Effector memory CD4-positive, alpha-beta T cell (primary cell): Measurements from ENCODE around the gene JADE2.

Experiments used
- DNase-seq, 3 donors: peaks; one replicate each; pipeline ENCODE4 v3.0.0-alpha.2; 2020
- H3K27ac ChIP-seq: 2 replicates; pipeline ENCODE4 v1.7.0; 2013; ENCODE audit warnings: mild to moderate bottlenecking, low read length, moderate library complexity; ENCODE audit not compliant: insufficient read depth, poor library complexity, severe bottlenecking
- H3K27me3 ChIP-seq: replicated peaks from 2 replicates; pipeline ENCODE4 v1.7.0; 2013; ENCODE audit warnings: mild to moderate bottlenecking, low read length; ENCODE audit not compliant: insufficient read depth, control insufficient read depth, poor library complexity, severe bottlenecking
- H3K36me3 ChIP-seq: 2 replicates; pipeline ENCODE4 v1.7.0; 2013; ENCODE audit warnings: mild to moderate bottlenecking, low read length, moderate library complexity; ENCODE audit not compliant: control insufficient read depth, insufficient read depth
- H3K4me1 ChIP-seq: 2 replicates; pipeline ENCODE4 v1.7.0; 2013; ENCODE audit warnings: low read length, mild to moderate bottlenecking; ENCODE audit not compliant: control insufficient read depth, insufficient read depth, poor library complexity, severe bottlenecking
- H3K4me3 ChIP-seq: 2 replicates; pipeline ENCODE4 v1.7.0; 2013; ENCODE audit warnings: low read length, low read depth, mild to moderate bottlenecking; ENCODE audit not compliant: insufficient read depth, poor library complexity, severe bottlenecking
- H3K9me3 ChIP-seq: 2 replicates; pipeline ENCODE4 v1.7.0; 2013; ENCODE audit warnings: mild to moderate bottlenecking, low read length, moderate library complexity; ENCODE audit not compliant: control insufficient read depth

Gene JADE2

GRCh38 chr5:134521841-134522240, 3.6 kb upstream of the JADE2 start:
- H3K27me3 ChIP-seq: no peaks in the 10 kb centered on the region

GRCh38 chr5:134523543-134524271, 1.8 kb upstream of the JADE2 start:
- Histone ChIP-seq H3K4me3 (peak overlapping the region; percentile 87), H3K4me1 (peaks cover 20% of the 10 kb centered on the region), H3K27ac (peak overlapping the region; percentile 98), H3K9me3 (no peaks in the 10 kb centered on the region), H3K27me3 (no peaks in the 10 kb centered on the region), H3K36me3 (no peaks in the 10 kb centered on the region)
- no peak for DNase-seq

More at GRCh38 chr5:134521841-134522240, 3.6 kb upstream of the JADE2 start:
- Histone ChIP-seq H3K27ac (no peak overlapping the region), H3K4me1 (peaks cover 9% of the 10 kb centered on the region), H3K4me3 (no peak overlapping the region), H3K36me3 (no peaks in the 10 kb centered on the region), H3K9me3 (no peaks in the 10 kb centered on the region)
- no peak for DNase-seq

GRCh38 chr5:134524272-134524825, 1.1 kb upstream of the JADE2 start:
- H3K4me1 ChIP-seq: peaks cover 26% of the 10 kb centered on the region
- peak overlapping the region; percentile 98 for H3K27ac ChIP-seq
- H3K9me3 ChIP-seq: no peaks in the 10 kb centered on the region
- DNase-seq: peak; percentile 38 to 56 (median 52)
- H3K4me3 ChIP-seq: peak overlapping the region; percentile 87
- H3K36me3 ChIP-seq: no peaks in the 10 kb centered on the region
- H3K27me3 ChIP-seq: no peaks in the 10 kb centered on the region

- Histone ChIP-seq H3K9me3 (no peaks in the 10 kb centered on the region), H3K4me1 (peaks cover 41% of the 10 kb centered on the region)
These were observed 413 bp downstream of the JADE2 start for GRCh38 chr5:134525683-134526482.

DNA sequence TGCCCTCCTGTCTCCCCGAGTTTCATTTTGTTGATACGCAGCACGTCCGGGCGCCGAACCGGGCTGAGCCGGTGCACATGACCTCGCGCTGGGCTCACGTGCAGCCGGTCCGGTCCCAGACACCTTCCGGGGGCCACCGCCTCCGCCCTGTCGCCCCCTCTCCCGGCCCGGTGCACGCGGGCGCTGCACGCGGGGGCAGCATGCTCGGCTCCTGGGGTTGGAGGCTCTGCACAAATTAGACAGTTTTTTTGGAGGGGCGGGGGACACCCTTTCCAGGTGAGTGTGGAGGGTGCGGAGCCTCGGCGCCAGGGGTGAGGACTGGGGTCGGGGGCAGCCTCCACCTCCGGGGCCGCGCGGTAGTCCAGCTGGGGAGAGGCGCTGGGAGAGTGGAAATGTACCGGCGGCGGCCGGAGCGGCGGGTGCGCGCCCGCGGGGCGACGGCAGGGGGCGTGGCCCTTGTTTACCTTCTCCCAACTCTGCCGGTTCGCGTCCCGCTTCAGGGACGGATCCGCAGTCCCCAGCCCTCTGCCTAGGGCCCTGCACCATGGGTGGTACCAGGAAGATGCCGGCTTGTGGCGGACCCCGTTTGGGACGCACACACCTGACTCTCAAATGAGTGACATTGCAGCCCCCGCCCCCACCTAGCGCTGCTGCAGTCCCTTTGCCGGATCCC, 1.1 kb downstream of the JADE2 start:
- H3K27me3 ChIP-seq: no peaks in the 10 kb centered on the region
- H3K4me1 ChIP-seq: peaks cover 42% of the 10 kb centered on the region
- H3K27ac ChIP-seq: peak overlapping the region; percentile 98
- H3K36me3 ChIP-seq: no peaks in the 10 kb centered on the region
- DNase-seq: peak; percentile 34 to 41 (median 37)
- no peaks in the 10 kb centered on the region for H3K9me3 ChIP-seq
- peak overlapping the region; percentile 87 for H3K4me3 ChIP-seq

More at GRCh38 chr5:134525683-134526482, 413 bp downstream of the JADE2 start:
- Histone ChIP-seq H3K27me3 (no peaks in the 10 kb centered on the region), H3K27ac (peak overlapping the region; percentile 98), H3K36me3 (no peaks in the 10 kb centered on the region), H3K4me3 (peak overlapping the region; percentile 87)
- peak; percentile 44 to 52 (median 47) for DNase-seq

- H3K4me3 ChIP-seq: peak overlapping the region; percentile 87
- H3K36me3 ChIP-seq: peaks cover 3% of the 10 kb centered on the region
- H3K4me1 ChIP-seq: peaks cover 48% of the 10 kb centered on the region
- H3K9me3 ChIP-seq: no peaks in the 10 kb centered on the region
- peak; percentile 50 to 64 (median 53) for DNase-seq
- H3K27ac ChIP-seq: peak overlapping the region; percentile 98
- no peaks in the 10 kb centered on the region for H3K27me3 ChIP-seq
These were observed 1.9 kb downstream of the JADE2 start for GRCh38 chr5:134527156-134527960.

GRCh38 chr5:134527961-134528424, 2.5 kb downstream of the JADE2 start:
- Histone ChIP-seq H3K27me3 (no peaks in the 10 kb centered on the region), H3K4me1 (peaks cover 50% of the 10 kb centered on the region), H3K36me3 (peaks cover 4% of the 10 kb centered on the region), H3K9me3 (no peaks in the 10 kb centered on the region), H3K27ac (peak overlapping the region; percentile 98), H3K4me3 (peak overlapping the region; percentile 87)
- DNase-seq: no peak

GRCh38 chr5:134528556-134528955, 3.1 kb downstream of the JADE2 start:
- no peak overlapping the region for H3K4me3 ChIP-seq
- no peaks in the 10 kb centered on the region for H3K9me3 ChIP-seq
- DNase-seq: no peak
- peaks cover 4% of the 10 kb centered on the region for H3K36me3 ChIP-seq
- H3K4me1 ChIP-seq: peaks cover 55% of the 10 kb centered on the region
- peak overlapping the region; percentile 98 for H3K27ac ChIP-seq
- no peaks in the 10 kb centered on the region for H3K27me3 ChIP-seq

DNA sequence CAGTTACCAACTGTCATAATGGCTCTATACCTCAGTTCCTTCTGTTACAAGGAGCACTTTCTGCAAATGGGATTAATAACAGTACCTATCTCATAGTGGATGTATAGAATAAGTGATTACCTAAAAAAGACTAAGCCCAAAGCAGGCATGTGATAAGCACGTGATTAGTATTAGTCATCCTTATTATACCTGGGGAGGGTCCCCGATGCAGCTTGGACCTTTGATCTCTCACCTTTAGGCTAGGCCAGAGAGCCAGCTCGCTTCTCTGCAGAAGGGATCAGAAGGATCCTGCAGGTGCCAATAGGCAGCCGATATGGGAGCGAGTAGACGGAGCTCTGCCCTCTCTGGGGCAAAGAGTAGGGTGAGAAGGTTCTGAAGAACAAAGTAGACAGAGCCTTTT, 4.0 kb downstream of the JADE2 start:
- Histone ChIP-seq H3K9me3 (no peaks in the 10 kb centered on the region), H3K36me3 (peaks cover 13% of the 10 kb centered on the region), H3K27ac (peak overlapping the region; percentile 39), H3K4me3 (no peak overlapping the region), H3K4me1 (peaks cover 54% of the 10 kb centered on the region), H3K27me3 (no peaks in the 10 kb centered on the region)
- DNase-seq: no peak
